Nucleus accumbens (tissue), 56 donors: Measurements from ENCODE around the gene BCL6B.
A peak's percentile ranks its signal among the peaks of the same experiment; 100 is the strongest.
"Not testable (repeated sequence)": the region's sequence is repeated elsewhere in the genome, so short reads cannot be mapped to it uniquely, and the experiment has no call there.

Experiments
- DNase-seq, 56 donors: peaks; one replicate each; lab custom pipeline; 2025; lab: John Stamatoyannopoulos, UW

BCL6B gene

GRCh38 chr17:7022781-7023571 is at the start of gene BCL6B:
BCL6B (plus strand) TSS chr17:7023050; CDS start chr17:7023672, 622 bp downstream.
- no peak for DNase-seq

- DNase-seq: not testable (repeated sequence)
These were observed 43.4 kb upstream of the BCL6B start for GRCh38 chr17:6979440-6979839.

- DNase-seq: no peak
These were observed 41.4 kb upstream of the BCL6B start for GRCh38 chr17:6981426-6981825.

- DNase-seq: no peak
These were observed 37.6 kb upstream of the BCL6B start for GRCh38 chr17:6985266-6985665.

- no peak for DNase-seq
These were observed 36.2 kb upstream of the BCL6B start for GRCh38 chr17:6986676-6987075.

GRCh38 chr17:6989779-6990178 is 33.1 kb upstream of the BCL6B start:
- DNase-seq: no peak

- not testable (repeated sequence) for DNase-seq
These were observed 29.2 kb upstream of the BCL6B start for GRCh38 chr17:6993613-6994056.

GRCh38 chr17:6994118-6994598 is 28.7 kb upstream of the BCL6B start:
- no peak for DNase-seq

- DNase-seq: no peak
These were observed 28.1 kb upstream of the BCL6B start for GRCh38 chr17:6994666-6995256.

- no peak for DNase-seq
These were observed 27.2 kb upstream of the BCL6B start, which contains the start of gene ALOX12 for GRCh38 chr17:6995500-6996255. ALOX12 (plus strand) TSS chr17:6996049; CDS start chr17:6996118, 69 bp downstream.

- DNase-seq: no peak
These were observed 26.4 kb upstream of the BCL6B start for GRCh38 chr17:6996256-6997011.

GRCh38 chr17:6997171-6997570 is 25.7 kb upstream of the BCL6B start:
- DNase-seq: no peak

GRCh38 chr17:6998855-6999508 is 23.9 kb upstream of the BCL6B start:
- DNase-seq: no peak

GRCh38 chr17:7001318-7001961 is 21.4 kb upstream of the BCL6B start:
- DNase-seq: peak in 2 of 56 donors; percentile 12

- DNase-seq: no peak
These were observed 20.4 kb upstream of the BCL6B start for GRCh38 chr17:7002288-7003047.

GRCh38 chr17:7003745-7004144 is 19.1 kb upstream of the BCL6B start:
- no peak for DNase-seq

GRCh38 chr17:7004398-7005253 is 18.2 kb upstream of the BCL6B start:
- no peak for DNase-seq

- no peak for DNase-seq
These were observed 17.1 kb upstream of the BCL6B start for GRCh38 chr17:7005716-7006115.
